HG03064 (cell line): Measurements from ENCODE around the gene DUSP22.
"Not testable (repeated sequence)": the region's sequence is repeated elsewhere in the genome, so short reads cannot be mapped to it uniquely, and the experiment has no call there.

ENCODE experiments used
- ATAC-seq: cut with Tn5 transposase; IDR thresholded peaks from one replicate; pipeline ENCODE4 v1.9.1; 2021; ENCODE audit warnings: low read depth; ENCODE audit not compliant: unreplicated experiment

Gene DUSP22

GRCh38 chr6:376827-377640 lies 84.7 kb downstream of the DUSP22 start:
- ATAC-seq: no peak

- ATAC-seq: not testable (repeated sequence)
Observed at GRCh38 chr6:377641-378020, 85.3 kb downstream of the DUSP22 start.

- no peak for ATAC-seq
Observed at GRCh38 chr6:378090-378957, 86.0 kb downstream of the DUSP22 start.

GRCh38 chr6:378958-379409 lies 86.7 kb downstream of the DUSP22 start:
- no peak for ATAC-seq

GRCh38 chr6:379410-380181 lies 87.3 kb downstream of the DUSP22 start:
- ATAC-seq: peak; percentile 60

GRCh38 chr6:380234-381218 lies 88.2 kb downstream of the DUSP22 start:
- no peak for ATAC-seq

GRCh38 chr6:381742-382461 lies 89.6 kb downstream of the DUSP22 start:
- ATAC-seq: no peak

- ATAC-seq: no peak
Observed at GRCh38 chr6:382883-383810, 90.9 kb downstream of the DUSP22 start.

- no peak for ATAC-seq
Observed at GRCh38 chr6:383856-384255, 91.6 kb downstream of the DUSP22 start.

- ATAC-seq: no peak
Observed at GRCh38 chr6:384898-385297, 92.6 kb downstream of the DUSP22 start.

- ATAC-seq: no peak
Observed at GRCh38 chr6:385614-386013, 93.3 kb downstream of the DUSP22 start.

- no peak for ATAC-seq
Observed at GRCh38 chr6:386688-387266, 94.5 kb downstream of the DUSP22 start.

GRCh38 chr6:387293-387741 lies 95.0 kb downstream of the DUSP22 start:
- ATAC-seq: no peak

GRCh38 chr6:388202-388903 lies 96.1 kb downstream of the DUSP22 start:
- no peak for ATAC-seq

GRCh38 chr6:389143-389542 lies 96.9 kb downstream of the DUSP22 start:
- ATAC-seq: no peak

GRCh38 chr6:389622-390021 lies 97.3 kb downstream of the DUSP22 start:
- peak; percentile 35 for ATAC-seq
